Type B pancreatic cell (in vitro differentiated cells): ENCODE measurements around the gene TUBA8. TPM values are rescaled to one million over a fixed set of nuclear protein-coding genes. Genes with fewer than 3 reads are reported as not detected.
A peak's percentile ranks its signal among the peaks of the same experiment; 100 is the strongest.
"Not testable (repeated sequence)": the region's sequence is repeated elsewhere in the genome, so short reads cannot be mapped to it uniquely, and the experiment has no call there.

Source experiments
- DNase-seq: peaks from one replicate; pipeline ENCODE4 v3.0.0; 2021; ENCODE audit warnings: mixed read lengths; ENCODE audit not compliant: unreplicated experiment; ENCODE audit errors: extremely low spot score
- H3K27ac Mint-ChIP-seq: 2 replicates; pipeline ENCODE4 v1.8.0; 2021; ENCODE audit warnings: mild to moderate bottlenecking, mixed read lengths
- H3K27me3 Mint-ChIP-seq: 2 replicates; pipeline ENCODE4 v1.8.0; 2021; ENCODE audit warnings: mixed read lengths
- H3K36me3 Mint-ChIP-seq: 2 replicates; pipeline ENCODE4 v1.8.0; 2021; ENCODE audit warnings: mixed read lengths
- H3K4me1 Mint-ChIP-seq: one replicate; pipeline ENCODE4 v1.8.0; 2021; ENCODE audit warnings: mixed read lengths; ENCODE audit not compliant: unreplicated experiment
- H3K4me3 Mint-ChIP-seq: 2 replicates; pipeline ENCODE4 v1.8.0; 2021; ENCODE audit warnings: mild to moderate bottlenecking, mixed read lengths
- H3K9me3 Mint-ChIP-seq: 2 replicates; pipeline ENCODE4 v1.8.0; 2021; ENCODE audit warnings: mixed read lengths
- long read RNA-seq: library from polyadenylated mRNA; unstranded; transcript quantifications from one replicate; pipeline ENCODE4 v2.0.0, GENCODE V29; 2020
- total RNA-seq: library from RNA; stranded (reverse); gene quantifications from 2 replicates; pipeline ENCODE4 v1.2.1, GENCODE V29; 2021; ENCODE audit warnings: low replicate concordance
- TF ChIP-seq, protein P1 (sequence below): fragments of 200-600 bp; sonication (generic); conservative IDR thresholded peaks from 2 replicates; pipeline ENCODE4 v1.5.0; 2021; ENCODE audit warnings: antibody characterized with exemption, mild to moderate bottlenecking

Gene TUBA8
- total RNA-seq, result 1.7 TPM in 1 of 2 replicates, not detected in the other
- long read RNA-seq, result 0 reads

DNA sequence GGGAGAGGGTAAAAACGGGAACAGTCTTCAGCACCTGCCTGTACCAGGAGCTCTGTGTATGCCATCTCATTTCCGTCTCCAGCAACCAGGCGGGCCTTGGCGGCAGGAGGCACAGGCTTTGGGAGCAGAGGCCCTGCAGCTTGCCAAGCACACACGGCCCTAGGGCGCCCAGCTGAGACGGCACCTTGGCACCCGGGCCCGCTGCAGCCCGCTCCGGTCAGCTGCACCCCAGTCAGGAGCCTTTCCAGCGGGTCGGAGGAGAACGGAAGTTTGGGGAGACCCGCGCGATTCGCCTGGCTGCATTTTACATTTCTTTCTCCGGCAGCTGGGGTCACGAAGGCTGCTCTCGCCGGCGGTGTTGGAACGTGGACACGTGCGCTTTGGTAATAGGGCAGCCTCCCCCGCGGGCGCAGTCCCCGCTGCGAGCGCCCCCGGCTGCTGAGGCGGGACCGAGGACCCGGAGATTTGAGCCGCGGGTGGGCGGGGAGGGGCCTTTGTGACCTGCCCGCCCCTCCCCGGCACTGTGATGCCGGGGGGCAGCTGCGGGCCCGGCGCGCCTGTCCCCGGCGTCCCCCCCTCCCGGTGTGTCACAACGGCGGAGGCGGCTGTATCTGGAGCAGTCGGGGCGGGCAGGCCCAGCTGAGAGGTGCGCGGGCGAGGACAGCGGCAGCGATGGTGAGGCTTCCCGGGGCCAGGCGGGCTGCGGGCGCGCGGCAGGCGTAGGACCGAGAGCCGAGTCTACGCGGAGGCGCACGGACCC lies at the start of gene TUBA8:
TSS of gene TUBA8 (plus strand) at position 616 of the 760 bp plus-strand sequence. CDS start at position 673, 57 bp downstream.
- Mint-ChIP-seq H3K4me1 (peaks cover 8% of the 10 kb centered on the region), H3K27ac (no peak within 1 kb of the TSS), H3K36me3 (no peaks in the 10 kb centered on the region), H3K4me3 (peak within 1 kb of the TSS; percentile 69), H3K27me3 (peaks cover 39% of the 10 kb centered on the region), H3K9me3 (no peaks in the 10 kb centered on the region)
- DNase-seq, result no peak
- TF ChIP-seq, protein P1, sequence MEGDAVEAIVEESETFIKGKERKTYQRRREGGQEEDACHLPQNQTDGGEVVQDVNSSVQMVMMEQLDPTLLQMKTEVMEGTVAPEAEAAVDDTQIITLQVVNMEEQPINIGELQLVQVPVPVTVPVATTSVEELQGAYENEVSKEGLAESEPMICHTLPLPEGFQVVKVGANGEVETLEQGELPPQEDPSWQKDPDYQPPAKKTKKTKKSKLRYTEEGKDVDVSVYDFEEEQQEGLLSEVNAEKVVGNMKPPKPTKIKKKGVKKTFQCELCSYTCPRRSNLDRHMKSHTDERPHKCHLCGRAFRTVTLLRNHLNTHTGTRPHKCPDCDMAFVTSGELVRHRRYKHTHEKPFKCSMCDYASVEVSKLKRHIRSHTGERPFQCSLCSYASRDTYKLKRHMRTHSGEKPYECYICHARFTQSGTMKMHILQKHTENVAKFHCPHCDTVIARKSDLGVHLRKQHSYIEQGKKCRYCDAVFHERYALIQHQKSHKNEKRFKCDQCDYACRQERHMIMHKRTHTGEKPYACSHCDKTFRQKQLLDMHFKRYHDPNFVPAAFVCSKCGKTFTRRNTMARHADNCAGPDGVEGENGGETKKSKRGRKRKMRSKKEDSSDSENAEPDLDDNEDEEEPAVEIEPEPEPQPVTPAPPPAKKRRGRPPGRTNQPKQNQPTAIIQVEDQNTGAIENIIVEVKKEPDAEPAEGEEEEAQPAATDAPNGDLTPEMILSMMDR, result no peak

DNA sequence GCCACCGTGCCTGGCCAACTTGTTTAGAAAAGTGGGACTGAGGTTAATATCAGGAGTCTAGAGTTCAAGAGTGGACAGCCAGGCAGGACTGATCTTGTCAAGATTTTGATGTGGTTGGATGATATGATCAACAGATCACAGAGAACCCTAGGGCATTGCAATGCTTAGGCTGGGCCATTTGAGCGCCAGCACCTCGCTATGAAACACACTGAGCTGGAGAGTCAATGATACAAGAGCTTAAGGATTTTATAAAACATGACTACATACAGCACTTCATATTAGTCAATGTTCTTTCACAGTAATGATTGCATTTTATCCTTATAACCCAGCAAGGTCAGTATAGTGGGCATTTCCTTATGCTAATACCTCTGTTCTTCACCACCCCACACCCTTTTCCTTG lies 48.2 kb upstream of the TUBA8 start:
- H3K9me3 Mint-ChIP-seq, result no peaks in the 10 kb centered on the region
- H3K36me3 Mint-ChIP-seq, result no peaks in the 10 kb centered on the region
- no peak overlapping the region for H3K4me3 Mint-ChIP-seq
- H3K4me1 Mint-ChIP-seq, result peaks cover 6% of the 10 kb centered on the region
- no peak overlapping the region for H3K27ac Mint-ChIP-seq
- no peak for DNase-seq
- H3K27me3 Mint-ChIP-seq, result peaks cover 18% of the 10 kb centered on the region
- TF ChIP-seq, protein P1, result no peak

DNA sequence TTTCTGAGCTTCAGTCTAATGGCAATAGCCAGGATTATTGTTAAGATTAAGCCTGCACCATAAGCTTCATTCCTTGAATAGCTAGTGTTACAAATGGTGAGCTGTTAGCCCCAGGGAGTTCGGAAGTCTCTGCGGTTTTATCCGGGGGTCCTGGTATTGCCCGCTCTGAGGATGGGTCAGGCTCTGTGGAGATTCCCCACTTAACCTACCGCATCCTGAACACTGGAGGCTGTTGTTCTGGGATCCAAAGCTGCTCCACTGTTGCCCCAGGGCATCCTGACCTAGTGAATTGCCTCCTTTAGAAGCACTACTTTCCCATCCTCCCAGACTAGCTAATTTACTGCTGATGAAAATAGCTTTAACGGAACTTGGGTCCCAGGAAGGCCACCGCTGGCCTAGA lies 47.3 kb upstream of the TUBA8 start:
- DNase-seq, result no peak

DNA sequence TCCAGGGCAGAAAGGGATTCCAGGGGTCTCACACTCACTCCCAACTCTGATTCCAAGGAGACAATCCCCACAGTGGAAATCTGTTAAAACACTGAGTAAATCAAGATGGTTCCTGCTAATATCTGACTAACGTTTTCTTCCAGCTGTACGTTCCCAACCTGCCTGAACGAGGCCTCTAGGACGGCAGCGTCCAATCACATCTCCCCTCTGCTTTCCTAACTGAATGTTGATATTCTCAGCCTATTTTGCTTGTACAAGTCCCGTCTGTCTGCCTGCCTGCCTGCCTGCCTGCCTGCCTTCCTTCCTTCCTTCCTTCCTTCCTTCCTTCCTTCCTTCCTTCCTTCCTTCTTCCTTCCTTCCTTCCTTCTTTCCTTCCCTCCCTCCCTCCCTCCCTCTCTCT lies 46.9 kb upstream of the TUBA8 start:
- H3K4me1 Mint-ChIP-seq, H3K4me3 Mint-ChIP-seq, H3K27ac Mint-ChIP-seq: not testable (repeated sequence)

More for the DNA sequence above, 47.3 kb upstream of the TUBA8 start:
- Mint-ChIP-seq H3K36me3 (no peaks in the 10 kb centered on the region), H3K4me3 (no peak overlapping the region), H3K27ac (no peak overlapping the region), H3K27me3 (peaks cover 23% of the 10 kb centered on the region), H3K4me1 (peaks cover 6% of the 10 kb centered on the region), H3K9me3 (no peaks in the 10 kb centered on the region)
- TF ChIP-seq, protein P1, result no peak

DNA sequence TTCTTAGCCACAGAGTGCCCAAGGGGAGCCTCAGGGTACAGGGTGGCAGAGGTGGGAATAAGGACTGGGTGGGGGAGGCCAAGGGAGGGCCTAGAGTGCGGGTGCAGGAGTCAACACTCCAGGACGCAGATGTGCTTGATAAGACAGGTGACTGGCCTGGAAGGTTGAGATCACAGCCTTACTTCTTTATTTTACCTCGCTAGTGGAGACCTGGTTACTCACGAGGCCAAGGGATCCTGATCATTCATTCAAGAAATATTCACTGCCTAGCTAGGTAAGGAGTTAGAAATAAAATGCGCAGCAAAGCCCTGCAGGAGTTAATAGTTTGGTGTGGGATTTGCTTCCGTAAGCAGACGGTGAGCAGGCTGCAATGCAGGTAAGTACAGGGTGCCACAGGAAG lies 46.0 kb upstream of the TUBA8 start:
- Mint-ChIP-seq H3K4me3 (no peak overlapping the region), H3K9me3 (no peaks in the 10 kb centered on the region), H3K27me3 (peaks cover 23% of the 10 kb centered on the region), H3K36me3 (no peaks in the 10 kb centered on the region), H3K27ac (no peak overlapping the region), H3K4me1 (peaks cover 6% of the 10 kb centered on the region)
- DNase-seq, result no peak
- TF ChIP-seq, protein P1, result no peak

More for the DNA sequence above, 46.9 kb upstream of the TUBA8 start:
- H3K27me3 Mint-ChIP-seq, result peaks cover 23% of the 10 kb centered on the region
- not testable (repeated sequence) for H3K9me3 Mint-ChIP-seq, H3K36me3 Mint-ChIP-seq, DNase-seq

DNA sequence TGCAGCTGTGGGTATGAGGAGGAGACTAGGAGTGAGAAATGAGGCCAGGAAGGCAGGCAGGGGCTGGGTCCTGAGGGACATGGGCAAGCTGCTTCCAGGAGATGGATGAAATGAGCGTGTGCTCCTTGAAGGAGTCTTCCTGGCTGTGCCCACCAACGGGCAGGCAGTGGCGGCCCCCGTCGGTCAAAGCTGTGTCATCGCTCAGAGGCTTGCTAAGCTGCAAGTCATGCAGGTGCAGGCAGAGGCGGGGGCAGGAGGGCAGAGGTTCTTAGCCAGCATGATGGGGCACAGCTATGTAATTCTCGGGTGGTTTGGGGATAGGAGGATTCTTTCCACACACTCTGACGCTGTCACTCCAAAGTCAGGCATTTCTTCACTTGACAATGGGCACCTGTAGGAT lies 45.4 kb upstream of the TUBA8 start:
- peaks cover 6% of the 10 kb centered on the region for H3K4me1 Mint-ChIP-seq
- TF ChIP-seq, protein P1, result no peak
- DNase-seq, result no peak

More for the DNA sequence above, 45.4 kb upstream of the TUBA8 start:
- H3K9me3 Mint-ChIP-seq, result no peaks in the 10 kb centered on the region
- no peaks in the 10 kb centered on the region for H3K36me3 Mint-ChIP-seq
- no peak overlapping the region for H3K27ac Mint-ChIP-seq
- peaks cover 23% of the 10 kb centered on the region for H3K27me3 Mint-ChIP-seq
- H3K4me3 Mint-ChIP-seq, result no peak overlapping the region
